A549 treated with AZD2906 at 1 μM for 4 hours (cell line): ENCODE results near the gene COPS6. TPM values are rescaled to one million over a fixed set of nuclear protein-coding genes. Genes with fewer than 3 reads are reported as not detected.

Experiments used
- total RNA-seq: library from RNA; stranded (reverse); fragments of 200-300 nt; extraction: Qiagen RNA extraction; gene quantifications from 5 replicates; pipeline ENCODE4 v1.2.3, GENCODE V29; 2022

The COPS6 gene
- total RNA-seq: 144 to 180 TPM (median 173 TPM) in 5 replicates

DNA sequence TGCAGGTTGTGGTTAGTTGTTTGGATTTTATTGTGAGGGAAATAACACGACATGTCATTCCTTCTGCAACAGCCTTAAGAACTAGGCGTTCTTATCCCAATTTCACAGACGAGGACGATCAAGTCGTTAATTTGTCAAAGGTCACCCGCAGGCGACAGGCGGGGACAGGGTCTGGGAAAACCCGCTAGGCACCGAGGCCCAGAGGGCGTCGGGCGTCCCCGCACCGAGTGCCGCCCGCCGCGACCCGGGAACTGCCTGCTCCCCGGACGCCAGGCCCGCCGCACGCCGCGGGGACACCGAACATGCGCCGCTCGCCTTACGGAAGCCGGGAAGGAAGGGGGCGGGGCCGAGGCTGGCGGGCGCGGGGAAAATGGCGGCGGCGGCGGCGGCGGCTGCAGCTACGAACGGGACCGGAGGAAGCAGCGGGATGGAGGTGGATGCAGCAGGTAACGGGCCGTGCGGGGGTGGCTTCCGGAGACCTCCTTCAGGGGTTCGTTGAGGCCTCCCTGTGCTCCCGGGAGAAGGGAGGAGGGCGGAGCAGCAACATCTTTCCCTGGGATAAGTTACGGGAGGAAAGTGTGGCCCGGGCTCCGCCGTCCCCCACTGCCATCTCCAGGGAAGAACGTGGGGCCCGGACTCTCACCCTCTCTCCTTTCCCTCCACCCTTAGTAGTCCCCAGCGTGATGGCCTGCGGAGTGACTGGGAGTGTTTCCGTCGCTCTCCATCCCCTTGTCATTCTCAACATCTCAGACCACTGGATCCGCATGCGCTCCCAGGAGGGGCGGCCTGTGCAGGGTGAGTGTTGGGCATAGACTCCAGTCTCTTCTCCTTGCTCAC lies at the start of gene COPS6:
Gene COPS6 (plus strand): TSS at position 349 of the 837 bp plus-strand sequence. CDS start 22 bp downstream, at position 371.

DNA sequence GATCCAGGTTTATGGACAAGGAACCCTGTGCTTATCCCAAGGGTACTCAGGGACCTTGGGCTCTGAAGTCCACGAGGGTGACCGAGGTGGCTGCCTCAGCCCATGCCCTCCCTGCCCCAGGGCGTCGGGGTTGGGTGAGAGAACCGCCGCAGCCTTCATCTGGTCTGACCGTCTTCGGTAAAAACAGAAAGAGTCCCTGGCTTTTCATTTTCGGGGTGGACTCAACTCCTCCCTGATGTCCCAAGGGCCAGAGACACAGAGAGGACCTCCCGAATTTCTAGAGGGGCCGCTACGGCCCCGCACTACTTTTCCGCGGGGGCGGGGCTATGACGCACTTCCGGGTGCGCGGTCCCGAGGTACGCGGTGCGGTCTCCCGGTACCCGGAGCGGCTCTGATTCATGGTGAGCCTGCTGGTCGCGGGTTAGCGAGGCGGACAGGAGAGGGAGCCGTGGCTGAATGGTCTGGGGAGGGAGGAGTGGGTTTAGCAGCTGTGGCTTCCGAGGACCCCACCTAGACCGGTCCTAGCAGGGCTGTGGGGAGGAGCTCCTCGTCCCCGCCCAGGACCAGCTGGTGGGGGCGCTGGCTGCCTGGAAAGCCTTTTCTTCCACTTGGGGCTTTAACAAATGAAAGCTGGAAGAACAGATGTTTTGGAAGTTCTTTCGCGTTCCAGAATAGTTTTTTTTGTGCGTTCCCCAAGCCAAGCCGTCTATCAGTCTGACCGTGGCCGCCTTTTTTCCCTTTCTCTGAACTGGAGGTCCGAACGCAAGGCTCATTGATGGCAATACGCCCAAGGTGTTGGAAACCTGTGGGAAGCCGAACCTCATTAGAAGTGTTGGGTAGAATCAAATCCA lies 39.1 kb upstream of the COPS6 start, which contains the start of gene ZSCAN21:
Gene ZSCAN21 (plus strand): TSS at position 334 of the 851 bp plus-strand sequence. CDS start 7,233 bp downstream, outside the sequence.

DNA sequence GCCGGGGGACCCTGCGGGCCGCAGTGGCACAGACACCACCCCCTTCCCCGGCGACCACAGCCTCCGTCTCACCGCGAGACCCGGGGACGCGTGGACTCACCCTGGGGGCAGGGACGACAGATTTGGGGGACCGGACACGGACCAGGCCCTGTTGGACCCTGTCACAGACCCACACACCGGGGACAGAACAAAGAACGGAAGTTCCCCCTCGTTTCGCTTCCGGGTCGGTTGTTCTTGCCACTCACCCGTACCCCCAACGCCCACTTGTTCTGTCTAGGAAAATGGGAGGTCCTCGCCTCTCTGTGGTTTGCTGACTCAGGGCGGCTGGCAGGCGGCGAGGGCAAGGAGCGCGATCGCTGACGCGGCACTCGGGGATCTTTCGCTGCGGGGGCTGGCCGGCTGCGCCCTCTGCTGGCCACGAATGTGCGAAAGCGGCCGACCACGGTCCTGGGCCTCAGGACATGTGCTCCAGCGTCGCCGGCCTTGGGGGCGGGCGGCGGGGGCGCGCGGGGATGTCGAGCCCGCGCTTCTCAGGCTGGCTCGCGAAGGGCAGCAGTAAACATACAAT lies 7.2 kb upstream of the COPS6 start, which contains the start of gene ZNF3:
Gene ZNF3 (minus strand): TSS at position 189 of the 568 bp plus-strand sequence. CDS start 4,366 bp downstream, outside the sequence.

DNA sequence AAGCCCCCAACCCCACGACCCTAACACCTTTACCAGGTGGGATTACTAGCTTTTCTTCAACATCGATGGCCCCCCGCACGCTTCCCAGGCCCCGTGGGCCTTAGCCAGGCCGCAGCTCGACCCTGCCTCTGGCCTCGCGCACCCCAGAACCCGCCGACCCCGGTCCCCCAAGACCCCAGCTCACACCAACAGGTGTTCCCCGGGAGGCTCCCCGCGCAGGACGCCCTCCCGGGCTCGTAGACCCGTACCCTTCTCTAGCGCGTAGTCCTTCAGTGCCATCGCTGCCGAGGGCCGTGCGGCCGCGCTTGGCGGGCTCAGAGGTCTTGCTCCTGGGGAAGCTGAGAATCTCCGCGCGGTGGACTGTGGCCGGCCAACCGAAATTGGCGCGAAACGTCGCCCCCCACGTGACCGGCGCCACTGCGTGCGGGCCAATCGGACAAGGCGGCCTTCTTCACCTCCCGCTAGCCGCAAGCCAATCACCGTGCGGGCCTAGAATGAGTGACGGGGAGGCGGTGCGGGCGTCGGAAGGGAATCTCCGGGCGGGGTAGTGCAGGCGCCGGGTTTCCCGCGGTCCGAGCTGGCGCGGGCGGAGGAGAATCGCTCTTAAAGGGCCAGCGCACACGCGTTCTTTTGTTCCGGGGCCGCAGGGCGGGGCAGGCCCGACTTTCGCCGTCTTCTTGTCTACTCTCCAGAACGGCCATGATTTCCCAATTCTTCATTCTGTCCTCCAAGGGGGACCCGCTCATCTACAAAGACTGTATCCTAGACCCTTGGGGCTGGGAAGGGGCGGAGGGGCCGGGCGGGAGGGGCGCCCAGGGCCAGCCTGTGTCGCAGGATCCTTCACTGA lies 12.5 kb downstream of the COPS6 start, which contains the start of the genes AP4M1 and MCM7:
Gene AP4M1 (plus strand): TSS at position 628 of the 847 bp plus-strand sequence. CDS start 72 bp downstream, at position 700.
Gene MCM7 (minus strand): TSS at position 382 of the 847 bp plus-strand sequence. CDS start 103 bp downstream, at position 279.

DNA sequence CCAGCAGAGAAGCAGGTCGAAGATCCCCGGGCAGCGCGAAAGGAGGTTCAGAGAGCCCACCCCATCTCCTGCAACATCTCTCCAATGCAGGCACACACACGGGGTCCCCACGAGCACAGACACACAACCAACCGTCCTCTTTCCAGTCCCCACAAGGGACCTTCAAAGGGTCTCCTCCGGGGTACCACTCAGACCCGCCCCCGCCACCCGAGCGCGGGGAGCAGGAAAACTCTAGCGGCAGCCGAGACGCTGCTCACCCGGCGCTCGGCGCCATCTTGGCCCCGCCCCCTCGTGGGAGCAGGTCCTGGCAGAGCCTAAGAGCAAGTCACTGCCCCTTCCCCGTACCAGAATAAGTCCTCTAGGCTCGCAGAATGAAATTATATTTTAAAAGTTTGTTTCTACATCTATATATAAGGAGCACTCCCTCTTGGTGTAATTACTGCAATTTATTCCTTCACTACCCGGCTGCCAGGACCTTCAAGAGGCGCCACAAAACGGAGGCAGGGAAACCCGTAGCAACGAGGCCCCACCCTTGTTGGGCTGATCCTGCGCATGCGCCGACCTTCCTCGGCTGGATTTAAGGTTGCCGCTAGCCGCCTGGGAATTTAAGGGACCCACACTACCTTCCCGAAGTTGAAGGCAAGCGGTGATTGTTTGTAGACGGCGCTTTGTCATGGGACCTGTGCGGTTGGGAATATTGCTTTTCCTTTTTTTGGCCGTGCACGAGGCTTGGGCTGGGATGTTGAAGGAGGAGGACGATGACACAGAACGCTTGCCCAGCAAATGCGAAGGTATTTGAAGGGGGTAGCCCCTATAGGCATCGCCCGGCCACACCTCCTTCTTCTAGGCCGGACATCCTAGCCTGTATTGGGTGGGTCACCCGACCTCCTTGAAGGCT lies 30.6 kb downstream of the COPS6 start, which contains the start of the genes CNPY4 and TAF6:
Gene CNPY4 (plus strand): TSS at position 563 of the 898 bp plus-strand sequence. CDS start 111 bp downstream, at position 674.
Gene TAF6 (minus strand): TSS at position 287 of the 898 bp plus-strand sequence. CDS start 5,149 bp downstream, outside the sequence.

DNA sequence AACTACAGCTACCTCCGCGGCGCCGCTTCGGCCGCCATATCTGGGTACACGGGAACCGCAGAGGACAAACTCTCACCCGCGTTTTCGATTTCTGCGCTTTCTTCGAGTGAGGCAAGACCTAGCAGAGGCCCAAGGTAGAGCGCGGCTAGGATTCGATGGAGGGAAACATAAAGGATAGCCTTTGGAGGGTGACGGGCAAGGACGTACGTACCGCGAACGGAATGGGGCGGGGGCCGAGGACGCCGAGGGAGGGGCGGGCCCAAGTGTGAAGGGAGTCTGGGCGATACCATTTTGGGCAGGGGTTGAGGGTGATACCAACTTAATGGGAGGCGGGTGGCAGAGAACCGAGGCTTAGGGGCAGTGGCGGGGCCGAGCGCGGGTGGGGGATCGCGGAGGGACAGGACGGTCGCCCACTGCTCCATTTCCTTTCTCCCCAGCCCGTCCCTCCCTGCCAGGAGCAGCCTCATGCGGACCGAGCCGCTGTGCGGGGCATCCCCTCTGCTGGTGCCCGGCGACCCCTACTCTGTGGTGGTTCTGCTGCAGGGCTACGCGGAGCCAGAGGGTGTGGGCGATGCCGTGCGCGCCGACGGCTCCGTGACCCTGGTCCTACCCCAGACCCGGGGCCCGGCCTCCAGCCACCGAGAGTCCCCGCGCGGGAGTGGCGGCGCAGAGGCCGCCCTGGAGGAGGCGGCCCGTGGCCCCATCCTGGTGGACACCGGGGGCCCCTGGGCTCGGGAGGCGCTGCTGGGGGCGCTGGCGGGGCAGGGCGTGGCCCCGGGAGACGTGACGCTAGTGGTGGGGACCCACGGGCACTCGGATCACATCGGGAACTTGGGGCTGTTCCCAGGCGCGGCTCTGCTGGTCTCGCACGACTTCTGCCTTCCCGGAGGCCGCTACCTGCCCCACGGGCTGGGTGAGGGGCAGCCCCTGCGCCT lies 38.4 kb downstream of the COPS6 start, which contains the start of gene MBLAC1:
Gene MBLAC1 (plus strand): TSS at position 37 of the 935 bp plus-strand sequence. CDS start 429 bp downstream, at position 466.

Other genes starting within 250 kb of the COPS6 start
- not detected in 5 replicates for gene OR2AE1, start 211.9 kb upstream of the COPS6 start, total RNA-seq
- gene TRIM4, start 169.4 kb upstream of the COPS6 start, total RNA-seq: 24.8 to 32.0 TPM (median 26.0 TPM) in 5 replicates
- 0.09 to 0.24 TPM (median 0.20 TPM) in 4 of 5 replicates, not detected in the other for gene GJC3, start 159.3 kb upstream of the COPS6 start, total RNA-seq
- 0.17 TPM in 1 of 5 replicates, not detected in the others for gene AZGP1, start 112.9 kb upstream of the COPS6 start, total RNA-seq
- 6.9 to 9.8 TPM (median 9.1 TPM) in 5 replicates for gene ZKSCAN1, start 73.4 kb upstream of the COPS6 start, total RNA-seq
- gene ZSCAN21, start 39.2 kb upstream of the COPS6 start, total RNA-seq: 10.5 to 12.3 TPM (median 11.1 TPM) in 5 replicates
- gene ZNF3, start 7.2 kb upstream of the COPS6 start, total RNA-seq: 18.5 to 25.1 TPM (median 19.1 TPM) in 5 replicates
- gene MCM7, start 12.4 kb downstream of the COPS6 start, total RNA-seq: 224 to 242 TPM (median 235 TPM) in 5 replicates
- 13.4 to 15.1 TPM (median 14.2 TPM) in 5 replicates for gene AP4M1, start 12.7 kb downstream of the COPS6 start, total RNA-seq
- 61.4 to 69.4 TPM (median 63.4 TPM) in 5 replicates for gene TAF6, start 30.4 kb downstream of the COPS6 start, total RNA-seq
- gene CNPY4, start 30.7 kb downstream of the COPS6 start, total RNA-seq: 9.2 to 10.9 TPM (median 10.2 TPM) in 5 replicates
- gene MBLAC1, start 38.0 kb downstream of the COPS6 start, total RNA-seq: 2.1 to 3.5 TPM (median 3.0 TPM) in 5 replicates
- gene LAMTOR4, start 59.9 kb downstream of the COPS6 start, total RNA-seq: 148 to 203 TPM (median 179 TPM) in 5 replicates
- gene TRAPPC14, start 69.8 kb downstream of the COPS6 start, total RNA-seq: 9.6 to 13.2 TPM (median 12.4 TPM) in 5 replicates
- gene GAL3ST4, start 79.6 kb downstream of the COPS6 start, total RNA-seq: 0.02 to 0.21 TPM (median 0.08 TPM) in 4 of 5 replicates, not detected in the other
- 0.34 to 1.1 TPM (median 0.66 TPM) in 5 replicates for gene GPC2, start 88.4 kb downstream of the COPS6 start, total RNA-seq
- gene STAG3, start 88.9 kb downstream of the COPS6 start, total RNA-seq: 0.14 to 0.42 TPM (median 0.18 TPM) in 5 replicates
- gene PVRIG, start 131.0 kb downstream of the COPS6 start, total RNA-seq: 0.05 TPM in 1 of 5 replicates, not detected in the others
- 0.03 TPM in 1 of 5 replicates, not detected in the others for gene SPDYE3, start 218.7 kb downstream of the COPS6 start, total RNA-seq